ENCODE measurements around the gene CFAP46. TPM values are rescaled to one million over a fixed set of nuclear protein-coding genes. Genes with fewer than 3 reads are reported as not detected.

Gene CFAP46
- total and polyA plus RNA-seq, 10 of the 15 experiments (the other 5 are each of a cell fraction or from before 2014, with no cell fraction given): 0.01 to 0.18 (median 0.03) TPM; not detected in 7

GRCh38 chr10:132872658-132873057, 69.7 kb downstream of the CFAP46 start:
- H3K9ac ChIP-seq (ENCODE audit: control insufficient read depth, insufficient read depth, low read length): no peak overlapping the region
- no peak overlapping the region for H2AFZ ChIP-seq (ENCODE audit: control insufficient read depth, low read depth, low read length)
- H3K4me2 ChIP-seq (ENCODE audit: control insufficient read depth, insufficient read depth): no peak overlapping the region
- intact Hi-C loops (cut with micrococcal nuclease; ENCODE audit: unreplicated experiment): no loop called here
- in situ Hi-C loops (cut with MboI): no loop called here
- FAIRE-seq (no peak), DNase-seq (ENCODE audit: low read depth, low spot score) (no peak), ATAC-seq (no peak)
- H3K79me2 ChIP-seq (ENCODE audit: control insufficient read depth, insufficient read depth, low read length): no peaks in the 10 kb centered on the region
- H3K4me1 ChIP-seq (ENCODE audit: control insufficient read depth, insufficient read depth, low read length): no peaks in the 10 kb centered on the region
- H3K27me3 ChIP-seq (replicated peaks in 1 of 2; ENCODE audit: control insufficient read depth in 2 of 2, insufficient read depth in 2 of 2, low read length in 1 of 2): no peaks in the 10 kb centered on the region
- ChIA-PET POLR2A (no interaction called here), RAD21 (ENCODE audit: unreplicated experiment) (no interaction called here), CTCF (no interaction called here), SMC1A (ENCODE audit: uncharacterized antibody, unreplicated experiment) (no interaction called here)
- H3K36me3 ChIP-seq (ENCODE audit: control insufficient read depth in 2 of 2, insufficient read depth in 2 of 2, low read length in 1 of 2): no peaks in the 10 kb centered on the region
- WGBS (ENCODE audit: insufficient coverage, insufficient replicate concordance, low lambda C conversion rate, missing lambda C conversion rate): 43% methylated on average over 13 of the region's 13 CpGs
- TF ChIP-seq ZNF207 (IDR thresholded peaks at IDR 0.05; ENCODE audit: borderline replicate concordance): no peak
- TF ChIP-seq TAF1 (IDR thresholded peaks at IDR 0.05; ENCODE audit: borderline replicate concordance, low read depth, low read length): no peak
- TF ChIP-seq SUPT20H (IDR thresholded peaks at IDR 0.05; ENCODE audit: borderline replicate concordance, control insufficient read depth, low read depth, low read length): no peak
- TF ChIP-seq JUND (IDR thresholded peaks at IDR 0.05; ENCODE audit: low read depth, low read length): no peak
- no peak for TF ChIP-seq NR2C1 (IDR thresholded peaks at IDR 0.05)
- TF ChIP-seq CHD4 (IDR thresholded peaks at IDR 0.05): no peak
- no peak for TF ChIP-seq ESRRA (IDR thresholded peaks at IDR 0.05; ENCODE audit: low read length)
- TF ChIP-seq CEBPZ (IDR thresholded peaks at IDR 0.05; ENCODE audit: low read depth, low read length): no peak
- no peak for TF ChIP-seq REST (IDR thresholded peaks at IDR 0.05; ENCODE audit: low read depth, low read length)
- no peak for TF ChIP-seq RAD51 (IDR thresholded peaks at IDR 0.05)
- TF ChIP-seq ZNF622 (IDR thresholded peaks at IDR 0.05): no peak
- no peak for TF ChIP-seq NKRF (conservative IDR thresholded peaks at IDR 0.05)
- no TSS peak for BruUV-seq (replicated peaks)
- no peaks in the 10 kb centered on the region for H4K20me1 ChIP-seq (ENCODE audit: control insufficient read depth, insufficient read depth)
- H3K27ac ChIP-seq (ENCODE audit: control insufficient read depth, insufficient read depth): no peak overlapping the region
- H3K9me3 ChIP-seq (replicated peaks; ENCODE audit: control insufficient read depth, insufficient read depth, low read length): no peaks in the 10 kb centered on the region
- no peak overlapping the region for H3K4me3 ChIP-seq
